Hair follicular keratinocyte (primary cell): ENCODE data around the gene MMUT. TPM values are rescaled to one million over a fixed set of nuclear protein-coding genes. Genes with fewer than 3 reads are reported as not detected.

ENCODE experiments used
- total RNA-seq: library from RNA; depleted of rRNA; stranded (reverse); fragments of >200 nt; gene quantifications from 2 replicates; pipeline ENCODE4 v1.2.3, GENCODE V29; 2015

MMUT gene
- total RNA-seq: 7.2 and 10.8 TPM in 2 replicates

GRCh38 chr6:49462927-49463611 is at the start of gene MMUT, which contains the start of gene CENPQ:
TSS of gene MMUT (minus strand) at chr6:49463253. CDS start at chr6:49459466, 3,787 bp downstream.
TSS of gene CENPQ (plus strand) at chr6:49463370. CDS start at chr6:49470177, 6,807 bp downstream.

GRCh38 chr6:49499623-49500022 is 36.6 kb upstream of the MMUT start, which contains the start of gene GLYATL3:
TSS of gene GLYATL3 (plus strand) at chr6:49499923. CDS start at chr6:49511991, 12,068 bp downstream.

Other genes starting within 250 kb of the MMUT start
- gene CENPQ, start 117 bp upstream of the MMUT start, total RNA-seq: 6.6 and 10.5 TPM in 2 replicates
- not detected in 2 replicates for gene GLYATL3, start 36.7 kb upstream of the MMUT start, total RNA-seq
- 21.5 and 23.2 TPM in 2 replicates for gene C6orf141, start 87.4 kb upstream of the MMUT start, total RNA-seq
- gene RHAG, start 173.6 kb upstream of the MMUT start, total RNA-seq: not detected in 2 replicates